ENCODE results near the gene C18orf32.

- no peak for TF ChIP-seq CTCF (IDR thresholded peaks at IDR 0.05 in 8 of 11, conservative IDR thresholded peaks at IDR 0.05 in 3 of 11)
- TF ChIP-seq POLR2A (IDR thresholded peaks at IDR 0.05): no peak
- no peak for TF ChIP-seq POLR2AphosphoS5 (IDR thresholded peaks at IDR 0.05)
Measured at GRCh38 chr18:49534846-49535601, 48.0 kb upstream of the C18orf32 start.
